Endothelial cell of umbilical vein (primary cell): ENCODE results near the gene SART1.

ENCODE experiments used
- EZH2 ChIP-seq: IDR thresholded peaks from 2 replicates; pipeline ENCODE4 v1.6.1; 2012; ENCODE audit warnings: borderline replicate concordance, low read depth, mild to moderate bottlenecking, moderate library complexity, low read length, inconsistent platforms; ENCODE audit not compliant: severe bottlenecking
- POLR2AphosphoS5 ChIP-seq: IDR thresholded peaks from 2 replicates; pipeline ENCODE4 v1.6.1; 2012; ENCODE audit warnings: low read depth, mild to moderate bottlenecking, control low read depth, low read length, moderate library complexity; ENCODE audit not compliant: insufficient read depth

DNA sequence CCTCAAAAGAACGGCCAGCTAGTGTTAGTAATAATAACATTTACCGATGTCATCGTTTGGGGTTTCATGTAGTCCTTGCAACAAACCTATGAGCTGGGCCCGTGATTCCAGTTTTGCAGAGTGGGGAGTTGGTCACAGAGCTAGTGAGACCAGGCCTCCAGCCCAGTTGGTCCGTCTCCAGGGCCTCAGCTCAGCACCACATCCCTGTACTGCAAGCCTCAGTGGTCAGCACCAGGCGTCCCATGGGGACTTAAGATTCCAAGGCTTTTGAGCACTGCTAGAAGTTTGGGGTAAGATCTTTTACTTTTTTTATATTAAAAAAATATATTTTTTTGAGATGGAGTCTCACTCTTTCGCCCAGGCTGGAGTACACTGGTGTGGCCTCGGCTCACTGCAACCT, 17.3 kb upstream of the SART1 start:
- TF ChIP-seq EZH2, result no peak
- no peak for TF ChIP-seq POLR2AphosphoS5
